ENCODE results near the gene TMEM42. TPM values are rescaled to one million over a fixed set of nuclear protein-coding genes. Genes with fewer than 3 reads are reported as not detected.
A peak's percentile ranks its signal among the peaks of the same experiment; 100 is the strongest.

The TMEM42 gene
- total RNA-seq (2014; rRNA removed; shearing (Covaris generic)) (7.4 and 9.0 TPM in 2 replicates), polyA plus RNA-seq (2016; fragmentation: Nextera tagmentation; extraction: Ambion mirVana) (13.3 and 14.3 TPM in 2 replicates)
- long read RNA-seq, partial matches to known transcripts = 2 of 14 reads
- long read RNA-seq, other reads (novel, unspliced or antisense) = 10 of 14 reads

- DNase-seq (ENCODE audit: low spot score) (peak; percentile 97), ATAC-seq (peak; percentile 95)
- peaks cover 6% of the 10 kb centered on the region; the same call in 2 of the 3 replicates for H3K4me1 Mint-ChIP-seq
- H3K27ac Mint-ChIP-seq = peak within 1 kb of the TSS; percentile 91
- Histone ChIP-seq H3K4me3 (peak within 1 kb of the TSS; percentile 72), H3K9me2 (ENCODE audit: insufficient read depth) (no peaks in the 10 kb centered on the region), H3K79me2 (replicated peaks; ENCODE audit: insufficient read depth) (no peaks in the 10 kb centered on the region; the same call in 1 of the 2 replicates), H3F3A (replicated peaks; ENCODE audit: low read depth) (peaks cover 7% of the 10 kb centered on the region; the same call in 1 of the 2 replicates), H3K4me2 (peak within 1 kb of the TSS; percentile 97), H3K27ac (ENCODE audit: low read depth) (peak within 1 kb of the TSS; percentile 85), H3K4me1 (ENCODE audit: insufficient read depth) (peaks cover 8% of the 10 kb centered on the region; the same call in 1 of the 2 replicates), H3K27me3 (ENCODE audit: insufficient read depth) (no peaks in the 10 kb centered on the region), H3K36me3 (ENCODE audit: insufficient read depth) (no peaks in the 10 kb centered on the region), H2AFZ (peak within 1 kb of the TSS; percentile 94), H4K20me1 (replicated peaks; ENCODE audit: insufficient read depth) (no peaks in the 10 kb centered on the region)
- no peaks in the 10 kb centered on the region for H3K9me3 Mint-ChIP-seq
- H3K27me3 Mint-ChIP-seq (ENCODE audit: insufficient read depth, low read depth, poor library complexity) = peaks cover 16% of the 10 kb centered on the region
- no peak for TF ChIP-seq STAT1 (IDR thresholded peaks at IDR 0.05; ENCODE audit: unreplicated experiment)
- no peak for TF ChIP-seq JUNB (IDR thresholded peaks at IDR 0.05; ENCODE audit: unreplicated experiment)
- TF ChIP-seq EZH2 (IDR thresholded peaks at IDR 0.05; ENCODE audit: low read depth, unreplicated experiment) = no peak
- no peak for TF ChIP-seq ZNF114 (CRISPR knock-in tag; IDR thresholded peaks at IDR 0.05)
- peak; percentile 82 for TF ChIP-seq POLR2AphosphoS5 (IDR thresholded peaks at IDR 0.05; ENCODE audit: low read depth)
- no peak for TF ChIP-seq EZH2phosphoT487 (IDR thresholded peaks at IDR 0.05; ENCODE audit: unreplicated experiment)
- TF ChIP-seq NANOG (IDR thresholded peaks at IDR 0.05; ENCODE audit: borderline replicate concordance) = no peak
- TF ChIP-seq ZNF331 (CRISPR knock-in tag; IDR thresholded peaks at IDR 0.05; ENCODE audit: low read depth) = no peak; the same call in 1 of the 2 replicates
- peak; percentile 94 for TF ChIP-seq CREB1 (CRISPR knock-in tag; IDR thresholded peaks at IDR 0.05; ENCODE audit: low read depth)
- TF ChIP-seq ZNF462 (CRISPR knock-in tag; IDR thresholded peaks at IDR 0.05) = 0 out of 2 replicates have a peak, but pooled peaks have one; percentile 6
- peak; percentile 48 to 64 for TF ChIP-seq CTCF (conservative IDR thresholded peaks at IDR 0.05; ENCODE audit: low read depth in 2 of 2)
- peak; percentile 22; the same call in 1 of the 2 replicates for TF ChIP-seq ETS1 (IDR thresholded peaks at IDR 0.05)
- no peak for TF ChIP-seq REST (IDR thresholded peaks at IDR 0.05; ENCODE audit: unreplicated experiment)
- peak within 1 kb of the TSS; percentile 92 for H3K4me3 Mint-ChIP-seq
- H3K36me3 Mint-ChIP-seq (ENCODE audit: low read depth) = peaks cover 19% of the 10 kb centered on the region
These were observed at the start of gene TMEM42 for GRCh38 chr3:44861412-44862225. TSS of gene TMEM42 (plus strand) at chr3:44861912. CDS start at chr3:44861925, 13 bp downstream.

All from GM23338 (cell line).